CD4-positive, alpha-beta T cell (primary cell): ENCODE results near the gene THRB. TPM values are rescaled to one million over a fixed set of nuclear protein-coding genes. Genes with fewer than 3 reads are reported as not detected.

ENCODE experiments used
- ATAC-seq: fragments of 200-7000 bp; cut with Tn5 transposase; one replicate; pipeline ENCODE4 v1.10.0; 2022; ENCODE audit warnings: mild to moderate bottlenecking; ENCODE audit not compliant: poor library complexity
- CTCF ChIA-PET: fragments of 350-600 bp; sonication (Branson Sonifier 250); formaldehyde crosslinking; loops from one replicate; lab custom pipeline; 2021; ENCODE audit warnings: antibody characterized with exemption, inconsistent platforms; lab: Charles Lee
- POLR2A ChIA-PET: fragments of 350-600 bp; sonication (Branson Sonifier 250); formaldehyde crosslinking; loops from one replicate; lab custom pipeline; 2021; ENCODE audit warnings: antibody characterized with exemption, inconsistent platforms; lab: Charles Lee
- DNase-seq, 14 experiments: peaks; one replicate each; pipeline ENCODE4 v3.0.0-alpha.2; 2013 to 2020; ENCODE audit warnings: mixed read lengths in 2 of 14
- H3K27ac ChIP-seq, 2 donors: one replicate each; pipeline versions ENCODE4 v1.5.1 to v1.7.0; 2013; ENCODE audit warnings: low read length in 2 of 2, low read depth in 1 of 2, mild to moderate bottlenecking in 1 of 2
- H3K27me3 ChIP-seq, 2 experiments: 1 replicate in 1 of 2; 2 replicates in 1 of 2; pipeline versions ENCODE4 v1.6.1 to v1.7.0; 2013; ENCODE audit warnings: low read length in 2 of 2, control low read depth in 1 of 2, mild to moderate bottlenecking in 1 of 2, moderate library complexity in 1 of 2; ENCODE audit not compliant: insufficient read depth in 2 of 2, control insufficient read depth in 1 of 2
- H3K36me3 ChIP-seq: one replicate; pipeline ENCODE4 v1.6.1; 2013; ENCODE audit warnings: low read length, control low read depth; ENCODE audit not compliant: insufficient read depth
- H3K4me1 ChIP-seq: one replicate; pipeline ENCODE4 v1.6.1; 2013; ENCODE audit warnings: low read length, control low read depth; ENCODE audit not compliant: insufficient read depth
- H3K4me3 ChIP-seq: one replicate; pipeline ENCODE4 v1.5.1; 2013; ENCODE audit warnings: mild to moderate bottlenecking, low read length, moderate library complexity
- H3K9me3 ChIP-seq, 2 experiments: 1 replicate in 1 of 2; 2 replicates in 1 of 2; pipeline versions ENCODE4 v1.6.1 to v1.7.0; 2013; ENCODE audit warnings: low read length in 2 of 2, mild to moderate bottlenecking in 2 of 2, control low read depth in 1 of 2, moderate library complexity in 1 of 2; ENCODE audit not compliant: control insufficient read depth in 1 of 2, insufficient read depth in 1 of 2
- H3K27ac Mint-ChIP-seq: one replicate; pipeline ENCODE4 v1.8.0; 2020; ENCODE audit warnings: mixed read lengths
- H3K27me3 Mint-ChIP-seq: one replicate; pipeline ENCODE4 v1.8.0; 2021; ENCODE audit warnings: mixed read lengths
- H3K36me3 Mint-ChIP-seq: one replicate; pipeline ENCODE4 v1.8.0; 2021; ENCODE audit warnings: low read depth, mixed read lengths
- H3K4me1 Mint-ChIP-seq: one replicate; pipeline ENCODE4 v1.8.0; 2021; ENCODE audit warnings: low read depth, mixed read lengths
- H3K4me3 Mint-ChIP-seq: one replicate; pipeline ENCODE4 v1.8.0; 2020; ENCODE audit warnings: mild to moderate bottlenecking, mixed read lengths
- H3K9me3 Mint-ChIP-seq: one replicate; pipeline ENCODE4 v1.8.0; 2020; ENCODE audit warnings: mixed read lengths
- intact Hi-C, 2 experiments: fragments of 100-400 bp; cut with DNase I in 1 of 2; cut with micrococcal nuclease in 1 of 2; formaldehyde crosslinking; loops; one replicate each; pipeline versions ENCODE4 v1.15.1 to v1.9.0; 2023 to 2025; cut with DNase I, micrococcal nuclease
- total RNA-seq, 174 experiments: library from RNA in 2 of 174; stranded (reverse) in 2 of 174; gene quantifications; one replicate each; pipeline ENCODE4 v1.2.3 and lab custom pipeline; 2021 to 2026
- TF ChIP-seq, protein P1 (sequence below): fragments of 200-600 bp; IDR thresholded peaks from one replicate; pipeline ENCODE4 v1.8.0; 2022; ENCODE audit warnings: antibody characterized with exemption, mild to moderate bottlenecking

Gene THRB
- total RNA-seq, 2 experiments from 2014 or later: not detected

DNA sequence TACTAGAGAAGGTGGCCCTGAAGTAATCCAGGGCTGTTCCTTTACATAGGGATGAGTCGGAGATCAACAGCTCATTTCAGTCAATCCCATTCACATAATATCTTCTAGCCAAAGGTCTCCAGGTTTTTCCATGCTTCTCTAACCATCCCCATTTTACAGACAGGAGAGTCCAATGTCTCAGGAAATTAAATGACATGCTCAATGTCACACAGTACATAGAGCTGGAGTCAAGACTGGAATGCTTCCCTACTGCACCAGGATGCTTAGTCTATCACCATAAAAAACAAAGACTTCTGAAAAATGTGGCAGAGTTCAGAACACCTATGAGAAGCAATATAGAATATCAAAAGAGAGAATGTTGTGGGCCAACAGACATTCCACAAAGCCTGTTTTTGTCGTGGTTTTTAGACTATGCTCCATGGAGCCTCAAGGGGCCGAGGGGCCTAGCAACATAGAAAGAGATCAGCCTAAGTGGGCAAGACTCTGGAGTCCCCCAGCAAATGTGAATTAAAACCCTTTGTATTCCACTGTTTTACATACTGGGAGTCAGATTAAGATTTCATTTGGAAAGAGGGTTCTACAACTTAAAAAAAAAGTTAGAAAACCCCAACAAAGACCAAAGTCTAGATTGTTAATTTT, 122.0 kb downstream of the THRB start:
- no peaks in the 10 kb centered on the region for H3K9me3 Mint-ChIP-seq
- CTCF ChIA-PET: no interaction called here
- H3K36me3 Mint-ChIP-seq: no peaks in the 10 kb centered on the region
- ATAC-seq (no peak), DNase-seq (no peak)
- no peaks in the 10 kb centered on the region for H3K9me3 ChIP-seq
- intact Hi-C loops: no loop called here
- no peak overlapping the region for H3K27ac Mint-ChIP-seq
- POLR2A ChIA-PET: no interaction called here
- H3K4me1 ChIP-seq: no peaks in the 10 kb centered on the region
- no peaks in the 10 kb centered on the region for H3K27me3 ChIP-seq
- H3K4me1 Mint-ChIP-seq: no peaks in the 10 kb centered on the region
- no peaks in the 10 kb centered on the region for H3K27me3 Mint-ChIP-seq
- no peaks in the 10 kb centered on the region for H3K36me3 ChIP-seq
- H3K4me3 Mint-ChIP-seq: no peak overlapping the region
- no peak overlapping the region for H3K27ac ChIP-seq
- TF ChIP-seq, protein P1, sequence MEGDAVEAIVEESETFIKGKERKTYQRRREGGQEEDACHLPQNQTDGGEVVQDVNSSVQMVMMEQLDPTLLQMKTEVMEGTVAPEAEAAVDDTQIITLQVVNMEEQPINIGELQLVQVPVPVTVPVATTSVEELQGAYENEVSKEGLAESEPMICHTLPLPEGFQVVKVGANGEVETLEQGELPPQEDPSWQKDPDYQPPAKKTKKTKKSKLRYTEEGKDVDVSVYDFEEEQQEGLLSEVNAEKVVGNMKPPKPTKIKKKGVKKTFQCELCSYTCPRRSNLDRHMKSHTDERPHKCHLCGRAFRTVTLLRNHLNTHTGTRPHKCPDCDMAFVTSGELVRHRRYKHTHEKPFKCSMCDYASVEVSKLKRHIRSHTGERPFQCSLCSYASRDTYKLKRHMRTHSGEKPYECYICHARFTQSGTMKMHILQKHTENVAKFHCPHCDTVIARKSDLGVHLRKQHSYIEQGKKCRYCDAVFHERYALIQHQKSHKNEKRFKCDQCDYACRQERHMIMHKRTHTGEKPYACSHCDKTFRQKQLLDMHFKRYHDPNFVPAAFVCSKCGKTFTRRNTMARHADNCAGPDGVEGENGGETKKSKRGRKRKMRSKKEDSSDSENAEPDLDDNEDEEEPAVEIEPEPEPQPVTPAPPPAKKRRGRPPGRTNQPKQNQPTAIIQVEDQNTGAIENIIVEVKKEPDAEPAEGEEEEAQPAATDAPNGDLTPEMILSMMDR: no peak
- no peak overlapping the region for H3K4me3 ChIP-seq

DNA sequence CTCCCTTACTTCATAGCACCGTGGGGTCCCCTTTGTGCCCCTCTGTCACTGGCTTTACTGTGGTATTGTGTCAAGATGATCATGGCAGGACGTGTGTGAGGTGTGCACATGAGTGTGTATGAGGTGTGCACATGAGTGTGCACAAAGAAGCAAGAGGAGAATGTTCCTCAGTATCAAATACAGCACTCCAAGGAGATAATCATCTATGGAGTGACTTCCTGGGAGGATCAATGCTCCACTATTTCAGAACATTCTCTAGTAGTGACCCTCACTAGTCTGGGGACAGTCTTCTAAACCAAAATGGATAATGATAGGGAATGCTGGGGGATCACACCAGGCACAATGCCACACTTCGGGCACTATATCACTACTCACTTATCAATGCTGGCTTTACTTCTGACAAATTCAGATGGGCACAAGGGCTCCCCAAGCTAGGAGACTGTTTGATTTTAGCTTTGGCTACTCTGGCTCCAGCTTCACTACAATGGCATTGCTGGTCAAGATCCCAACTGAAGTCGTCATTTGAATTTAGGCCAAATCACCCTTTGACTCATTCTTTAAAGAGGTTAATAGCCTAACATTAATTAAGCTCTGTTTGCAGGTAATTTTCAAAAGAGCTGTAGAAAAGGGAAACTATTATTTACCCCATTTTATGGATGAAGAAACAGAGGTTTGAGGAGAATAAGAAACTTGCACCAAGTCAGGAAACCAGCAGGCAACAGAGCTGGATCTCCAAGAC, 124.1 kb downstream of the THRB start:
- intact Hi-C loops: no loop called here
- no peaks in the 10 kb centered on the region for H3K4me1 Mint-ChIP-seq
- ChIA-PET POLR2A (no interaction called here), CTCF (no interaction called here)
- Histone ChIP-seq H3K4me3 (no peak overlapping the region), H3K27me3 (no peaks in the 10 kb centered on the region), H3K36me3 (no peaks in the 10 kb centered on the region), H3K4me1 (no peaks in the 10 kb centered on the region), H3K27ac (no peak overlapping the region), H3K9me3 (no peaks in the 10 kb centered on the region)
- H3K27ac Mint-ChIP-seq: no peak overlapping the region
- H3K27me3 Mint-ChIP-seq: no peaks in the 10 kb centered on the region
- H3K9me3 Mint-ChIP-seq: no peaks in the 10 kb centered on the region
- H3K36me3 Mint-ChIP-seq: no peaks in the 10 kb centered on the region
- H3K4me3 Mint-ChIP-seq: no peak overlapping the region
- TF ChIP-seq, protein P1: no peak
- ATAC-seq (no peak), DNase-seq (no peak)

DNA sequence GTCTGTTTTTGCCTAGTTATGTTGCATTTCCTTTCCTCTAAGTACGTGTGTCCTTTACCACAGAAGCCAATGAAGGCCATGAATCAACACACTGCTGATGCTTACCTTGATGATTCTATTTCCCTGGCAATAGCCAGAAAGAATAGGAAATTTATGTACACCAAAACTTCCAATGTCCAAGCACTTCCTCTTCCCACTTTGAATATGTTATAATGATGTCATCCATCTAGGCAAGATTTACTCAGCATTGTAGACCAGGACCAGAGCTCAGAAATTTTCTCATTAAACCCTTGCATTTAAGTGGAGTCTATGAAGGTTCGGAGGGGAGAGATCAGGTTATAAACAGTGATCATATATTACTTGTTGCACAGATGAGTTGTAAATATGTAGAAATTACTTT, 126.0 kb downstream of the THRB start:
- intact Hi-C loops: no loop called here
- Mint-ChIP-seq H3K36me3 (no peaks in the 10 kb centered on the region), H3K4me3 (no peak overlapping the region), H3K27ac (no peak overlapping the region), H3K27me3 (no peaks in the 10 kb centered on the region), H3K9me3 (no peaks in the 10 kb centered on the region), H3K4me1 (no peaks in the 10 kb centered on the region)
- TF ChIP-seq, protein P1: no peak
- ChIA-PET POLR2A (no interaction called here), CTCF (no interaction called here)
- no peaks in the 10 kb centered on the region for H3K27me3 ChIP-seq
- no peaks in the 10 kb centered on the region for H3K36me3 ChIP-seq
- H3K27ac ChIP-seq: no peak overlapping the region
- H3K4me1 ChIP-seq: no peaks in the 10 kb centered on the region
- no peaks in the 10 kb centered on the region for H3K9me3 ChIP-seq
- ATAC-seq: no peak
- H3K4me3 ChIP-seq: no peak overlapping the region
- no peak for DNase-seq
